ENCODE data around the gene PTGDR.

Gene PTGDR

GRCh38 chr14:52313903-52314594, 46.6 kb downstream of the PTGDR start, which contains the start of gene PTGER2:
Gene PTGER2, plus strand, starts transcription at chr14:52314312. Its CDS starts 237 bp downstream, at chr14:52314549.
- peak; percentile 44 to 72 (median 54) for DNase-seq

GRCh38 chr14:52314595-52315354, 47.3 kb downstream of the PTGDR start:
- peak in 3 of 4 experiments; percentile 13 to 44 (median 33) for DNase-seq

- no peak for DNase-seq
These were observed 47.8 kb downstream of the PTGDR start for GRCh38 chr14:52315355-52315718.

GRCh38 chr14:52318062-52318461, 50.6 kb downstream of the PTGDR start:
- no peak for DNase-seq

GRCh38 chr14:52318826-52319645, 51.5 kb downstream of the PTGDR start:
- DNase-seq: no peak

GRCh38 chr14:52319919-52320318, 52.4 kb downstream of the PTGDR start:
- no peak for DNase-seq

- no peak for DNase-seq
These were observed 57.6 kb downstream of the PTGDR start for GRCh38 chr14:52325126-52325525.

GRCh38 chr14:52325630-52326029, 58.1 kb downstream of the PTGDR start:
- DNase-seq: no peak
